ENCODE results near the gene MLPH.

DNA sequence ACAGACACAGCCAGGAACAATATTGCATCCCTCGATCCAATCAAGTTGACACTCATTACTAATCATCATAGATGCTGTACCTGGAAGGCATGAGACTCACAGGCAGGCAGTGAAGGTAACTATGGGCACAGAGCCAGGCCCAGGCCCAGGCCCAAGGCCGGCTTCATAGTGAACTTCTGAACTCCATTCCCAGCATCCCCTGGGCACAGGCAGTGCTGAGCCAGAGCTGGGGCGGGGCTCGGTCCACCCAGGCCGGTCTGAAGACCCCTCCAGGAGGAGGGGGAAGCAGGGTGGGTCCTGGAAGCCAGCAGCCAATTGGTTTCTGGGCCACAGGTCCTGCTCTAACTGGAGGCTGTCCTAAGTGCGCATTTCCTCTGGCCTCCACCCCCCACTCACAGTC, 37.6 kb downstream of the MLPH start:
- TF ChIP-seq CTCF (IDR thresholded peaks at IDR 0.05) (no peak), TCF12 (IDR thresholded peaks at IDR 0.05) (no peak), NFIC (IDR thresholded peaks at IDR 0.05; ENCODE audit: borderline replicate concordance) (no peak), JUND (IDR thresholded peaks at IDR 0.05) (no peak), TAF1 (IDR thresholded peaks at IDR 0.05; ENCODE audit: borderline replicate concordance, low read depth, low read length) (no peak), MXI1 (IDR thresholded peaks at IDR 0.05; ENCODE audit: low read depth, low read length) (no peak), POLR2AphosphoS5 (IDR thresholded peaks at IDR 0.05; ENCODE audit: low read depth, low read length) (no peak), REST (IDR thresholded peaks at IDR 0.05; ENCODE audit: low read depth, low read length) (no peak), NRF1 (IDR thresholded peaks at IDR 0.05; ENCODE audit: low read depth, low read length) (no peak), USF1 (IDR thresholded peaks at IDR 0.05; ENCODE audit: borderline replicate concordance, low read depth) (no peak)
